ENCODE measurements around the gene KCNQ4.

The KCNQ4 gene

DNA sequence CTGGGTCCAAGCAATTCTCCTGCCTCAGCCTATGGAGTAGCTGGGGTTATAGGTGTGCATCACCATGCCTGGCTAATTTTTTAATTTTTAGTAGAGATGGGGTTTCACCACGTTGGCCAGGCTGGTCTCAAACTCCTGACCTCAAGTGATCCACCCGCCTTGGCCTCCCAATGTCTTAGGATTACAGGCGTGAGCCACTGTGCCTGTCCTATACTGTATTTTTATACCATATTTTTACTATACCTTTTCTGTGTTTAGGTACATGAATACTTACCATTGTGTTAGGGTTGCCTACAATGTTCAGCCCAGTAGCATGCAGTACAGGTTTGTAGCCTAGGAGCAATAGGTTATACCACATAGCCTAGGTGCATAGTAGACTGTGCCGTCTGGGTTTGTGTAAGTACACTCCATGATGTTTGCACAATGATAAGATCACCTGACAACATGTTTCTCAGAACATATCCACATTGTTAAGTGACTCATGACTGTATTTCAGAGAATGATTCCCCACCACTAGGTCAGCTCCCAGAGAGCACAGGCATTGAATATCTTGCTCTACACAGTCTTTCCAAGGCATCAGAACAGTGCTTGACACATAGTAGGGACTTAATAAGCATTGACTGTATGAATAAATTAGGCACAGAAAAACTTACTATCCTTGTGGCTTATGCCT, 84.6 kb downstream of the KCNQ4 start:
- peak; percentile 41 for DNase-seq

GRCh38 chr1:40870135-40870728, 86.6 kb downstream of the KCNQ4 start:
- peak; percentile 28 for DNase-seq

DNA sequence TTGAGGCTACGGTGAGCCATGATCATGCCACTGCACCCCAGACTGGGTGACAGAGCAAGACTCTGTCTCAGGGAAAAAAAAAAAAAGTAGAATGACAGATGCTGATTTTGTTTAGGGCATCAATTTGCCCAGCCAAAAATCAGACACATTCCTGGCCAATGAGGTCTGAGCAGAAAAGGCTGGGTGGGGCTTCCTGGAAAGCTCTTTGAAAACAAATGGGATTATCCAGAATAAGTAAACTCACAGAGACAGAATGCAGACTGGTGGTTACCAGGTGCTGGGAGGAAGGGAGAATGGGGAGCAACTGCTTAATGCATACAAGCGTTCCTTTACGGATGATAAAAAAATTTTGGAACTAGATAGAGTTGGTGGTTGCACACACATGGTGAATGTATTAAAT, 88.7 kb downstream of the KCNQ4 start:
- DNase-seq: peak; percentile 61

DNA sequence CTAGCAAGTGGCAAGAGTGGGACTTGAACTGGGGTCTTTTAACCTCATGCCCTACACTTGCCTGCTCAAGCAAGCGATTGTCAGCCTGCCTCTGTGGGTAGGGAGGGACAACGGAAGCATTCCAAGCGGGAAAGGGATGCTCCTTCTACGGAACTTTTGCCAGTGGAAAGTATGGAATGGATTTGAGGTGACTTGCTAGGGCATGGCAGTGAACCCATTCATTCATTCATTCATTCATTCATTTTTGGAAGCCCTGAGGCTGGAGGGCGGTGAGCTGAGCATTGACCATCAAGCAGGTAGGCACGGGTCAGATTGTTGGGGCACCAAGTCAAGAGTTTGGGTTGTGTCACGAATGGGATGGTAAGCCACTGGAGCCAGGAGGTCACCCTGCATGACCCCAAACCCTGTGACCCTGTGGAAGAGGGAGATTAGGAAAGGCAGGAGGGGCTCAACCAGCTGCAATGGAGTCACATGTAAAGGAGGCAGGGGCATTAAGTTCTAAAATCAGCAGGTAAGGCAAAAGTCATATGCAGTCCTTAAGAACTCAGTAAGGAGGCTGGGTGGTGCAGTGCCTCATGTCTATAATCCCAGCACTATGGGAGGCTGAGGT, 90.4 kb downstream of the KCNQ4 start:
- no peak for DNase-seq

GRCh38 chr1:40876436-40876761, 92.8 kb downstream of the KCNQ4 start:
- no peak for DNase-seq

- DNase-seq: peak; percentile 30
Measured at GRCh38 chr1:40876891-40877290, 93.3 kb downstream of the KCNQ4 start.

GRCh38 chr1:40877698-40878097, 94.1 kb downstream of the KCNQ4 start:
- peak; percentile 83 for DNase-seq

GRCh38 chr1:40878906-40879305, 95.3 kb downstream of the KCNQ4 start:
- no peak for DNase-seq

DNA sequence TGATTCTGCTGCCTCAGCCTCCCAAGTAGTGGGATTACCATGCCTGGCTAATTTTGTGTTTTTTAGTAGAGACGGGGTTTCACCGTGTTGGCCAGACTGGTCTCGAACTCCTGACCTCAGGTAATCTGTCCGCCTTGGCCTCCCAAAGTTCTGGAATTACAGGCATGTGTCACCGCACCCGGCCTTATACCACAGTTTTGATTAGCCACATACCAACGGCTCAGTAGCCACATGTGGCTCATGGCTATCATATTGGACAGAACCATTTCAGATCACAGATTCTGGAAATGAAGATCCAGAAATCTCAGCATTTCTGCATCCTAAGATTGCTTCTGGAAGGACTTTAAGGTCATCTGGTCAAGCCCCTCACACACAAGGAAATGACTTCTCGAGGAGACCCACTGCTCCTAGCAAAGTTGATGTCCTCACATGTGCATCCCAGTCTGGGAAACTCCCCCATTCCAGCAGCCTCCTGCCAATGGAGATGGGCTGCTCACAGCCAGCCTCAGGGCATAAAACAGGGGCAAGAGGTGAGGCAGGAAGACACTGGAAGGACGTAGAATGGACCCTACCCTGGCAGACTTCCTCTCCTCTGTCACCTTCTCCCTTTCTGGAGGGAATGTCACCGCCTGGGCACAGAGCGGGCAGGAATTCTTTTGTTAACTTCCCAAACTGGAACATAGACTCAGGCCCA, 96.0 kb downstream of the KCNQ4 start:
- no peak for DNase-seq

- DNase-seq: no peak
Measured at GRCh38 chr1:40880813-40881549, 97.4 kb downstream of the KCNQ4 start.

- DNase-seq: no peak
Measured at GRCh38 chr1:40884055-40884795, 100.6 kb downstream of the KCNQ4 start.

DNA sequence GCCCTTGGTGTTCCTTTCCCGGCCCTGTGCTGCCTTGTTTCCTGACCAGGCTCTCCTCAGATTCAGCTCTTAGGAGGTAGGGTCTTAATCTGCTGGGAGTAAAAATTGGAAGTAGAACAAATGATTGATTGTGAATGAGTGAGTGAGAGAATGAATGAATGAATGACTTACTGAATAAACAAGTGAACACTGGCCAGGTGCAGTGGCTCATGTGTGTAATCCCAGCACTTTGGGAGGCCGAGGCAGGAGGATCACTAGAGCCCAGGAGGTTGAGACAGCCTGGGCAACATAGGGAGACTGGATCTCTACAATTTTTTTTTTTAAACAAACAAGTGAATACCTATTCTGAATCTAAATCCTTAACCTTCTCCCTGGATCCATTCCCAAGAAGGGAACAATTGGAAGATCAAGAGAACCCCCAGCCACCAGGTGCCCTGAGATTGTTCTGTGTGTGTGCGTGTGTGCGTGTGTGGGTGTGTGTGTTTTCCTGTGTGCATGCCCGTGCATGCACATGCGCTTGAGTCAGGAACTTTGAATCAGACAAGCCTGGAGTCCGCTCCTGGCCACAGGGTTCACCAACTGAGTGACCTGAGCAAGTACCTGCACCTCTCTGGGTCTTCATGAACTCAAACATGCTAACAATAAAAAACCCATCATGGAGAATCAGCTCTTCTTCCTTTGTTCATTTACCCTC, 102.9 kb downstream of the KCNQ4 start:
- no peak for DNase-seq

GRCh38 chr1:40887012-40887378, 103.4 kb downstream of the KCNQ4 start:
- no peak for DNase-seq

DNA sequence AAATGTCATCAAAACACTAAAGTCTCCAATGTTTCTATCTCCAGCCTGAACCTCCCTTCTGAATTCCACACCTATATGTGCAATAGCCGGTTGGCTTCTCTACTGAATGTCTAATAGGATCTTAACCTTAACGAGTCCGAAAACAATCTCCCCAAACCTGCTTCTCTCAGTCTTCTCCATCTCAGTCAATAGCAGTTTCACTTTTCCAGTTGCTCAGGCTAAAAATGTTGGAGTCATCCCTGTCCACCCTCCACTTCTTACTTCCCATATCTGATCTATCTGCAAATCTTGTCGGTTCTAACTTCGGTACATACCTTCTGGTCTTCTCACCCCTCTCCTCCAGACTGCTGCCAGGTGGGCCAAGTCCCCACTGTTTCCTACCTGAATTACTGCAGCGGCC, 104.1 kb downstream of the KCNQ4 start:
- no peak for DNase-seq

Measured in fibroblast of skin of abdomen (primary cell).